ENCODE results near the gene TCHP.
"Not testable (repeated sequence)": the region's sequence is repeated elsewhere in the genome, so short reads cannot be mapped to it uniquely, and the experiment has no call there.

Gene TCHP

DNA sequence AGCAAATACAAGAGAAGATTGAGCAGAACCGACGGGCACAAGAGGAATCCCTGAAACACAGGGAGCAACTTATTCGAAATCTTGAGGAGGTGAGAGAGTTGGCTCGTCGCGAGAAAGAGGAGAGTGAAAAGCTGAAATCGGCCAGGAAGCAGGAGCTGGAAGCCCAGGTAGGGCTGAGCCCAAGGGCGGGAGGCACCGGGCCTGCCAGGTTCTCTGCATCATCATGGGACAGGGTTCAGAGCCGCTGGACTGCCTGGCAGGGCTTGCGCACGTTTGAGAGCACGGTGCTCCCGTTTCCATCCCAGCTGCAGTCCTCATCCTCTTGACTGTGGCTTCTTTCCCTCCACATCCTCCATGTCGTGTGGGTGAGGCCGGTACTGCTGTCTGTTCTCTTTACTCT is 14.4 kb downstream of the TCHP start:
- DNase-seq: no peak

DNA sequence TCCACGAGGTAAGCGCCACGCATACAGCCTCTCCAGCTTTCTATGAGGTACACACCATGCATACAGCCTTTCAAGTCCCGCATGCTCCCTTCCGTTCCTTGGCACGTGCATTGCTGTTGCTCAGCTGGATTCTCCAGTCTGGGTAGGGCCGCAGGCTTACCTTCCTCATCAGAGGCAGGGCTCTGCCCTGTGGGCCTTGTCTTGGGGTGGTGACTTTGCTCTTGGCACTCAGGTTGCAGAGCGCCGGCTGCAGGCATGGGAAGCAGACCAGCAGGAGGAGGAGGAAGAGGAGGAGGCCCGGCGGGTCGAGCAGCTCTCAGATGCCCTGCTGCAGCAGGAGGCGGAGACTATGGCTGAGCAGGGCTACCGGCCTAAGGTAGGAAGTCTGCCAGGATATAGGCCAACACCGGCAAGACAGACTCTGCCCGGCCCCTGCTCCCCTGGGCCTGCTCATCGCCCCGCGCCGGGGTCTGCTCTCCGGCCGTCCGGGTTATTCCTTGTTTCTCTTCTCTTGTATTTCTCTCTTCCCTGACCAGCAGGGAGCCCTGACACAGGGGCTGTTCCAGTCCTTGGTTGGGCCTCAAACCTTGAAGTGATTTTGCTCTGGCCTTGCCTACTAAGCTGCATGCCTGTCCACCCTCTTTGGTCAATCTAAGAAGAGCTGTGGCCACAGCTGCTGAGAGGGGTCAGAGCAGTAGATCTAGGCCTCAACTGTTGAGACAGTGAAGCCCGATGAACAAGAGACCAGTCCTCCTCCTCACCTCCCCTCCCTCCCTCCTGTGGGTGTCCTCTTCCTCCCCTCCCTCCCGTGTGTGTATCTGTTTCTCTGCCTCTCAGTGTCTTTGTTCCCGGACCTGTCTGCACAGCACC is 15.3 kb downstream of the TCHP start:
- DNase-seq: no peak

DNA sequence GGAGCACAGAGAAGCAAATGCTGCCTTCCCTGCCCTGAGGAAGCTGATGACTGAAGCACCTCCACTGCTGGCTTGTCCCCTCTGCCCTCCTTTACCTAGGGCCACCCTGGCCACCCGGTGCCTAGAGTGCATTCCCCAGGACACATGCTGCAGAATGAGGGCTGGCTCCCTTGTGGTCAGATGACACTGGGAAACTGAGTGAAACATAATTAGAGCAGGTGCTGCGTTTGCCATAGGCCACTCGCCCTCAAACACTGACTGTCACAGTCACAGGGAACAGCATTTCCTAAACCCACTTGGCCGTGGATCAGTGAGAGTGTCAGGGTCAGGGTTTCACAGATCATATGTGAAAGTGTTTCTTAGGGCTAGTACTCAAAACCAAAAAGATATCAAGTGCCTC is 16.0 kb downstream of the TCHP start:
- no peak for DNase-seq

- DNase-seq: no peak
Measured at GRCh38 chr12:109919456-109919855, 19.4 kb downstream of the TCHP start.

GRCh38 chr12:109920261-109920780 is 20.2 kb downstream of the TCHP start:
- DNase-seq: no peak

- DNase-seq: no peak
Measured at GRCh38 chr12:109921982-109922381, 21.9 kb downstream of the TCHP start.

- DNase-seq: no peak
Measured at GRCh38 chr12:109923038-109923437, 23.0 kb downstream of the TCHP start.

- DNase-seq: no peak
Measured at GRCh38 chr12:109923481-109924245, 23.6 kb downstream of the TCHP start.

DNA sequence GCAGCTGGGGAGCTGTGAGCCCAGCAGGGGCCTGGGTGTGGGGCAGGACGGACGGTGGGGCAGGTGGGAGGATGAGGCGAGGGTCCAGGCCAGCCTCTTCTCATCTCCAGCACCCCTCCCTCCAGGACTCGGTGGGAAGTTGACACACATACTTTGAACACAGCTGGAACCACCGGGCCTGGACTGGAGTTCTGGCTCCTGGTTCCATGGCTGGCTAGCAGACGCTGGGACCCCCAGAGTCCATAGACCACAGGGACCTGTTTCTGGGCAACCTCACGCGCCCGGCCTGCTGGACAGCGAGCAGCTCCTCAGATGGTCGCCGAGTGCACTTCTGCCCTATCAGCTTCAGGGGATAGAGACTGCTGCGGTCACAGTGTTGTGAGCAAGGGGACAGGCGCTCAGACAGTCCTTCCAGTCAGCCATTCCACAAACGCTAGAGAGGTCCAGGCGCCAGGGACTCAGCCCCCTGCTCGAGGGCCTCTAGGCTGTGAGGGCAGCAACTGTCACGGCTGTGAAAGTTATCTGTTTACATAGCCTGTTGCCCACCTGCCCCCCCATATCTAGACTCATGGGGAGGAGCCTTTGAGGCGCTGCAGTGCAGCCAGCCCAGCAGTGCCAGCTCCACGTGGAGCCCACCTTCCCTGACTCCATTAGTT is 25.2 kb downstream of the TCHP start:
- peak; percentile 23 for DNase-seq

DNA sequence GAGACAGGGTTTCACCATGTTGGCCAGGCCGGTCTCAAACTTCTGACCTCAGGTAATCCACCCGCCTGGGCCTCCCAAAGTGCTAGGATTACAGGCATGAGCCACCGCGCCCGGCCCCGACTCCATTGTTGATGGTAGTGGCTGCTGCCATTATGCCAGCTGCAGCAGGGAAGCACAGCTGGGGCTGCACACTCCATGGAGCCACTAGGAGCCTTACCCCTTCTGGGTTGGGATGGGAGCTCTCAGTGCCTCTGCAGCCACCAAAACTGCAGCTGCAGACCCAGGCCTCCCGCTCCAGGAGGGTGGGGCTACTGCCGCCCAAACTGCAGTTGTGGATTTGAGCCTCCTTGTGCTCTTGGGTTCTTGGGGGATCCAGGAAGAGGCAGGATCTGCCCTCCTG is 25.9 kb downstream of the TCHP start:
- DNase-seq: no peak

DNA sequence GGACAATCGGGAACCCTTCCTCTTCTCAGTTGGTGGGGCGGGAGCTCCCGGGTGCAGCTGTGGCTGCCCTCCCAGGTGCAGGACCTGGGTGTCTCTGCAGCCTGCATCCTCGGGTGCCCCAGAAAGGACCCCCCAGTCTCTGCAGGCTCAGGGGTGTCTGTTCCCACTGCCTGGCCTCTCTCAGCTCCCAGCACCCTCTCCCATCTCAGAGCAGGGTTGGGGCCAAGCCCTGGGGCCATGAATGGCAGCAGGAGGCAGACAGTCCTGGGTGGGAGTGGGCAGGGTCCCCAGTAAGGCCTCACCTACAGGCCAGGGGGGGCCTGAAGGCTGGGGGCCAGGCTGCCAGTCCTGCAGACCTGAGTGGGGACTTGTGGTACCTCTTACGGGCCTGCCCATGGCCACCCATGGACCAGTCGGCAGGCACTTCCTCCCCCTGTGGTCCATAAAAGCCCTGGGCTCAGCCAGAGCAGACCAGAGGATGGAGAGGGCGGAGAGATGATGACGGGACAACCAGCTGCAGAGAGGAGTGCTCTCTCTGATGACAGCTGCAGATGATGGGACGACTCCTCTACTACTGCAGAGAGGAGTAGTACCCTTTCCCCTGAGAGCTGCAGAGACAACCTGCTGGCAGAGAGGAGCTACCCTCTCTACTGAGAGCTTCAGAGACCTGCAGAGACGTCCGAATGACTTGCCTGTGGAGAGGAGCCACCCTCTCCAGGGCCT is 26.6 kb downstream of the TCHP start:
- DNase-seq: no peak

GRCh38 chr12:109927622-109928021 is 27.5 kb downstream of the TCHP start:
- DNase-seq: peak; percentile 56

DNA sequence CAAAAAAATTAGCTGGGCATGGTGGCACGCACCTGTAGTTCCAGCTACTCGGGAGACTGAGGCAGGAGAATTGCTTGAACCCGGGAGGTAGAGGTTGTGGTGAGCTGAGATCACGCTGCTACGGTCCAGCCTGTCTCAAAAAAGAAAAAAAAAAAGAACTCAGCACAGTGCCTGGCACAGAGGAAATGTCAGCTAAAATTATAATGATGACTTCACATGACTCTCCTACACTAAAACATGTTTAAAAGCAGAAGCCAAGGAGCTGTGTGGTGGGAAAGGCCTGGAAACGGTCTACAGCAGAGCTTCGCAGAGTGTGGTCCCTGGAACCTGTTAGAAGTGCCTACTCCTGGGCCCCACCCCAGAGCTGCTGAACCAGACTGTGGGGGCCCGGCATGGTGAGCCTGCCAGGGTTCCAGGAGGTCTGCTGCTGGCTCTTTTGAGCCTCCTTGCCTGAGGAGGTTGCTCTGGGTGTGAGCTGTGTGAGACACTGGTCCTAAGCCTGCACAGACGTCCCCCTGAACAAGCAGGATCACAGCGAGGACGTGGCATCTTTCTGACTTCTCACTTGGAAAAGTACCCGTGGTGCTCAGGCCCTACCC is 28.1 kb downstream of the TCHP start:
- DNase-seq: no peak

GRCh38 chr12:109929326-109929725 is 29.3 kb downstream of the TCHP start:
- not testable (repeated sequence) for DNase-seq

DNA sequence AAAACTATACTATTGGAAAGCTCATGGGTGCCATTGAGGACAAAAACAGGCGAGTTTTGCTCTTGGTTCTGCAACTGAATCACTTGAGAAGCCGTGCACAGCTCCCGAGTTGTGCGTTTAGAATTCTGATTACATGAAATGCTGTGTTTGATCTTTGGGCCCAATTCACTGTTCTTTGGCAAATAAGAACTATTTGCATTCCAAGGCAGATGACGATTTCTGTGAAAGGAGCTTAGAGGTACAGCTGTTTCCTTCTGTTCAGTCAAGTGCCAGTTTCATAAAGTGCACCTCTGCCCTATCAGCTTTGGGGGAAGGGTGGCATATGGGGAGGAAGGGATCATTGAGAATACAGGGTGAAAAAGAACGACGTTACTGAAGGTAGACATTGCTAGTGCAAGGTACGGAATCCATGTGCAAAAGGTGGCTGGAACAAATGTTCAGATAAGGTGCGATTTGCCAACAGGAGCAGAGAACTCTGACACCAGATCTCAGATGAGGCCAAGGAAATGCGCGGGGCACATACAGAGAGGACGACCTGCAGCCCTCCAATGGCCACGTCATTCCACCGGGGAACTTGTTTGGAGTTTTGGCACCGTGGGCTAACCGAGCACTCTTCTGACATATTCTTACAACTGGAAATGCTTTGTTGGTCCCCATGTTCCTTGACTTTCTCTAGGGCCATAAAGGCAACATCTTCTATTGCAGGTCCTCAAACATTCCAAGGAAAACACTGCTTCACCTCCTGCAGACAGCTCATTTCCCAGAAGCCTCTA is 30.1 kb downstream of the TCHP start:
- DNase-seq: no peak

DNA sequence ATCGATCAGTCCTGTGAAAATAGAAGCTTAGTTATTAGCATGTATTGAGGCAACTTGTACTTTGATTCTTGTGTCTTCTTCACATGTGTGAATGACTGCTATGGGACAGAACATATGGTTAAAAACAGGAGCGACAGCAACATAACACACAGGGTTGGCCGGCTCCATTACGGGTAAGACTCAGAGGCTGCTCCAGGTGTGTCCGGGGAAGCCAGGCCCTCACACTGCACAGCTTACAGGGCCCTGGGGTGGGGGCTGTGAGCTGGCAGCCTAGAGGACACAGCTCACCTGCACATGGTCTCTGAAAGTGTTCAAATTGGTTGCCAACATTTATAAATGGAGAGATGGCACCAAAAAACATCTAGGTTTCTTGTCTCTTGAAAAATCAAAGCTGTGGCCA is 31.1 kb downstream of the TCHP start:
- DNase-seq: no peak

- DNase-seq: no peak
Measured at GRCh38 chr12:109932878-109933503, 32.9 kb downstream of the TCHP start.

DNA sequence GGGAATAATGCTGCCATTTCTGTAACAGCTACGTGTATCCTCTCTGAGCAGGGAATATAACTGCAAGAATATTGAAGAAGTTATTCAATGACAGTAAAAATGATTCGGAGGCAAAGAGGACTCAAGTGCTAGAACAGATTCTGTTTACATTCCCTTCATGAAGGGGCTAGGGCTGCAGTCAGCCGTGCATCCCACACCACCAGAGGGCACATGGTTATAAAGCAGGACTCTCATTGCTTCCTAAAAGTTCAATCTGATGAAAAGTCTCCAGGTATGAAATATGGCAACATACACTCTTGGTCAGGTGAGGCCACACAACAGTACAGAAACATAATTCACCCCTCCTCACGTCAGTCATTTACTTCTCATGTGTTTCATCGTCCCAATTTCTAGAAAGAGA is 34.0 kb downstream of the TCHP start:
- no peak for DNase-seq

GRCh38 chr12:109937371-109937770 is 37.3 kb downstream of the TCHP start:
- DNase-seq: no peak

GRCh38 chr12:109938947-109939346 is 38.9 kb downstream of the TCHP start:
- no peak for DNase-seq

GRCh38 chr12:109939504-109939903 is 39.4 kb downstream of the TCHP start:
- DNase-seq: no peak
